Activated gamma-delta T cell (primary cell): ENCODE measurements around the gene SETDB1.

ENCODE experiments used
- DNase-seq: peaks from one replicate; lab custom pipeline; 2025; lab: John Stamatoyannopoulos, UW

The SETDB1 gene

DNA sequence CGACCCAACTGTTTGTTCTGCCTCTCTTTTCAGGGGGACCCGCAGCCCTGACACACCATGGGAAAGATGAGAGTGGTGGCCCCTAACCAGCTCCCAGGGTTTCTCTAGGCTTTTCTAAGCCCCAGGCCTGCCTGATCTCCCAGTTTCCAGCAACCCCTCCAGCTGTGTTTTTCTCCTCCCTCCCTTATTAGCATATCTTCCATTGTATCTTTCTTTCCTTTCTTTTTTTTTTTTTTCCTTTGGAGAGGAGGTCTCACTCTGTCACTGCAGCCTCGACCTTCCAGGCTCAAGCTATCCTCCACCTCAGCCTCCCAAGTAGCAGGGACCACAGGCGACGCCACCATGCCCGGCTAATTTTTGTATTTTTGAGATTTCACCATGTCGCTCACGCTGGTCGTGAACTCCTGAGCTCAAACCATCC, 50.2 kb downstream of the SETDB1 start:
- DNase-seq: no peak

DNA sequence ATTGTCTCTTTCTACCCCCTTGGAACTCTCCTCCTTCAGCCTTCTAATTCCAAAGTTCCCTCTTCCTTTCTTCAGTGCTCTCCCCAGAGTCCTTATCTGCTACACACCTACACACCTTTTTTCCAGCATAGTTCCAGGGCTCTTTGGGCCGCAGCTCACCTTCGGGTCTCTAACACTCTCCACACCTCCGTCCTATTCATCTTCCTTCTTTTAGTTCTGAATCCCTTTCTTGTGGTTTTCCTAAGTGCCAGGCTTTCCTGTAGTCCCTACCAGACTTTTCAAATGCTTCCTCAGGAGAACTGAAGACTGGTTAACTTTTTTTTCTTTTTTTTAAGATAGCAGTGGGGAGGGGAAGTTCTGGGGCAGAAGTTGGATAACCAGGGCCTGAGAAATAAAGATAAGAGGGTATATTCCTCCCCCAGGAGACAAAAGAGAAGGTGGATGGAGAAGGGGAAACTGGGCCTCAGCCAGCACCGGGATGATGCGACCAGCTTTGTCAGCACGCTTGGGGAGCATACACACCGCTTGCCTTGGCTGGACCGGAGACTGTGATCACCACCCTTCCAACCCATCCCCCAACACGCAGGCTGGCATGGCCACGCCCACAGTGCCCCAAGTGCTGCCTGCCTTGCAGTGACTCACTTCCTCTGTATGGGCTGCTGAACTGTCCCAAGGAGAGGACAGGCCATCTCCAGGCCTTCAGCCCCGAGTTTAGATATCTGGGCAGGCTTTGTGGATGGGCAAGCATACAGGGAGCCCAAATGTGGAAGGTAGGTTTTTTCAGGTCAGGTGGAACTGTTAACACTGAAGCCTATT, 50.9 kb downstream of the SETDB1 start:
- peak; percentile 36 for DNase-seq

- DNase-seq: no peak
Measured at GRCh38 chr1:150979092-150980056, 53.2 kb downstream of the SETDB1 start.

- no peak for DNase-seq
Measured at GRCh38 chr1:150981177-150981804, 55.1 kb downstream of the SETDB1 start.

DNA sequence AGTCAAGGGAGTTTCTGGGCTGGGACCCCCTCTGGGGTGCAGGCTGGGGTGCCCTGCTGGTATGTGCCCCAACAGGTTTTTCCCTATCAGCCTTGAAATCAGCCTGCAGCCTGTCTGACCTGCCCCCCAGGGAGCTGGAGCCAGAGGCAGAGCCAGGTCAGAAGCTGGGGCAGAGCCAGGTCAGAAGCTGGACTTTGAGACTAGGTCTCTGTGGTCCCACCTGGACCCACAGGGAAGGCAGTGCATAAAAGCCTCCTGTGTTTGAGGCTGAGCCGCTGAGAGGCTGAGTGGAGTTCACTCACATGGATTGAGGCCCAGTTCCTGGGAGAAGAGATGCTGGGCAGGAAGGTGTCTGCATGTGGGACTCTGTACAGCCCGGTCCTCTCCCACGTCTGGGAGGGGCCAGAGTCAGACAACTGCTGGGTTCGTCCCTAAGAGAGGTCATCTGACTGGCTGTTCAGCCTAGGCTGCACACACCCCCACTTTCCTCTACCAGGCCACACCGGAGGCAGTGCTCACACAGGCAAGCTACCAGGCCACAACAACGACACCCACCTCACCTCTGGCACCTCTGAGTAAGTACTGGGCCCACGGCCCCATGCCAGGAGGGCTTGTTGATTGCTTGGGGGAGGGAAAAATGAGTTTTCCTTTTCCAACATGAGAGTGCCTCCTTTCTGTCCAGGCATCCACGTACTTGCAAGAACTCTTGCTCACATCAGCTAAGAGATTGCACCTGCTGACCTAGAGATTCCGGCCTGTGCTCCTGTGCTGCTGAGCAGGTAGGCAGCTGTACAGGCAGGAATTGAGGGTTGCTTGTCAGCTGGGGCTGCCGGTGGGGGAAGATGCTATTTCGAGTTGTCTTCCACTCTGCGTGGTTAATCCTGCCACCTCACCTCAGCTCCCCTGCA, 55.9 kb downstream of the SETDB1 start, which contains the start of gene ANXA9:
Gene ANXA9 (plus strand): TSS at position 488 of the 908 bp plus-strand sequence. CDS start 814 bp downstream, outside the sequence.
- DNase-seq: no peak

GRCh38 chr1:150985179-150985825, 59.1 kb downstream of the SETDB1 start:
- no peak for DNase-seq

DNA sequence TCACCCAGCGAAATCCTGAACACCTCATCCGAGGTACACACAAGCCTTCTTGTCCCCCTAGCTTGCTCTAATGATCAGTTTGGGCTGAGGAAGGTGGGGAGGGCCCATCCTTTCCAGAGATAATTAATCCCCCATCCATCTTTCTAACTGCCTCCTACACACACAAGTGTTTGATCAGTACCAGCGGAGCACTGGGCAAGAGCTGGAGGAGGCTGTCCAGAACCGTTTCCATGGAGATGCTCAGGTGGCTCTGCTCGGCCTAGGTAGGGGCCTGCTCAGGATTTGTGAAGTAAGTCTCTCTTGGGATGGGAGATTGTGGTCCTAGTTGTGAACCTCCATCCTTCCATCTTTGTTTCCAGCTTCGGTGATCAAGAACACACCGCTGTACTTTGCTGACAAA, 61.8 kb downstream of the SETDB1 start:
- no peak for DNase-seq

GRCh38 chr1:150992626-150993025, 66.5 kb downstream of the SETDB1 start:
- DNase-seq: no peak

DNA sequence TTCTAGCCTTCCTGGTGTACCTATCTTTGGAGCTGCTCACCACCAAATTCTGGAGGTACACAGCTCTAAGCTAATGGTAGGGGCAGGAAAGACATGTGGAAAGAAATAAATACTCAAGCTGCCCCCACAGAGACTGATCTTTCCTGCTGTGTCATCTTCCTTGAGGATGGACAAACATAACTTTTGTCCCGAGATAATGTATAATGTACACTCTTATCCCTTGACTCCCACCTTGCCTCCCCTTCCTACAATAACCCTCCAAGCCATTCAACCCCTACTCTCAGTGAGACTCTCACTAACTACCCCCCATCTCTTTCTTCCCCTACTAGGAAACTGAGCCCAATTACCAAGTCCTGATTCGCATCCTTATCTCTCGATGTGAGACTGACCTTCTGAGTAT, 68.1 kb downstream of the SETDB1 start:
- no peak for DNase-seq

- no peak for DNase-seq
Measured at GRCh38 chr1:150995460-150995859, 69.3 kb downstream of the SETDB1 start.

DNA sequence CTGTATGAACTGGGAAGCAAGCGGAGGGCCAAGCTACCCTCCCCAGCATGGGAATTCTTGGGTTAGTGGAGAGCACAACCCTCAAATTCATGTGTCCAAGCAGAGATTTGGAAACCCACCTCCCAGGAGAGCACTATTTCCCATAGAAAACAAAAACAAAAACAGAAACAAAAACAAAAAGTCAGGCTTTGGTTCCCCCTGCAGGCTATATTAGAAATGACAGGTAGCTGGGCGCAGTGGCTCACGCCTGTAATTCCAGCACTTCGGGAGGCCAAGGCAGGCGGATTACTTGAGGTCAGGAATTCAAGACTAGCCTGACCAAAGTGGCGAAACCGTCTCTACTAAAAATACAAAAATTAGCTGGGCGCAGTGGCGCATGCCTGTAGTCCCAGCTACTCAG, 69.7 kb downstream of the SETDB1 start:
- DNase-seq: no peak

- DNase-seq: no peak
Measured at GRCh38 chr1:150997126-150997872, 71.1 kb downstream of the SETDB1 start.

DNA sequence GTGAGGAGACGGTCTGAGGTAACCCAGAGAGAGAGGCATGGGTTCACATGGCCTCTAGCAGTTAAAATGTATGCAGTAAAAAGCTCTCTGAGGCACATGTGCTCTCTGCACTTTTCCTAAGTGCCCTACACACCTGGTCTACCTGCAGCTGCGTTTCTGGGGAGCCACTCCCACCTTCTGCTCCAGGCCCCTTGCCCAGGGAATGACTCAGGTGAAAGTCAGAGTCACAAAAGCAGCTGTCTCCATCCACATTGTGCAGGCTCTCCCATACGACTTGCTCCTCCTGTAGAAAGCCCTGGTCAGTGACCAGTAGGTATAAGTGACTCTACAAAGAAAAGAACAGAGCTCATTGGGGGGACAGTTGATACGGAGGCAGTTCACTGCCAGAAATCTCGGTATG, 71.8 kb downstream of the SETDB1 start:
- DNase-seq: no peak

DNA sequence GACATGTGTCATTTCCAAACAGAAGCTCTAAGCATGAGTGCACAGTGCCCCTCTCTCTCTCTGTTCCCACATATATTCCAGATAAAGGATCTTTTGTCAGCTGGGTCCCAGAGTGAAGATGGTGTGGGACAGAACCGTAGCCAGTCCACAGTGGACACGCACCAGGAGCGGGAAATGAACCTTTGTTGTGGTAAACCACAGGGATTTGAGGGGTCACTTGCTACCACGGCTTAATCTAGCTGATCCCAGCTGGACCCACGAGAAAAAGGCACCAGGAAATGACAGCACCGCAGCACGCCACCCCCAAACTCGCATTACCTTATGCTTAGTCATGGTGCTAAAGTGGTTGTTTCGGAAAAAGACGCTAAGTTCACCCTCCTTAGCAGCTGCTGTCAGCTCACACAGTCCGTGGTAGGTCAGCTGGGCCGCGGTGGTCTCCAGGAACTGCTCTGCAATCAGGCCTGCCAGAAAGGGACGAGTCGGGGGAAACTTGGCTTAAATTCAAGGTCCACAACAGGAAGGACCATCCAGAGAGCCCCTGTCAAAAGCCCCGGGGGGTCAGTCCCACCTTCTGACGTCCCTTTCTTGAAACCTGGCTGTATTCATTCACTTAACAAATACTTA, 73.0 kb downstream of the SETDB1 start:
- DNase-seq: no peak

- no peak for DNase-seq
Measured at GRCh38 chr1:150999926-151000325, 73.8 kb downstream of the SETDB1 start.

DNA sequence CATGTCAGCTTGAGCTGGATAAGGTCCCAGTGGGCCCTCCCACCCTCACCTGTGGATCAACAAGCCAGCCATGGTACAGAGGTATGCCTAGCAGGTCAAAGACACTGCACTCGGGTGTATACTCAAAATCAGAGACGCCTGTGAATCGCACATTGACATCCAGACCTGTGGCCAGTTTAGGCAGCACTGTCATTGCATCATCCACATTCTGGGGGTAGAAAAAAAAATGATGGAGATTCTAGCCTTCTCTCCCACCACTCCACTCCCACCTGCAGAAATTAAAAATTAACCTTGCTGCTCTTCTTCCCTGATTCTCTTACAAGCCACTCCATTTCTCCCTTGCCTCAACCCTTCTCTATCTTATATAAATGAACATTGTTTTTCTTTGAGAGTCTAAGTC, 74.2 kb downstream of the SETDB1 start:
- DNase-seq: no peak

DNA sequence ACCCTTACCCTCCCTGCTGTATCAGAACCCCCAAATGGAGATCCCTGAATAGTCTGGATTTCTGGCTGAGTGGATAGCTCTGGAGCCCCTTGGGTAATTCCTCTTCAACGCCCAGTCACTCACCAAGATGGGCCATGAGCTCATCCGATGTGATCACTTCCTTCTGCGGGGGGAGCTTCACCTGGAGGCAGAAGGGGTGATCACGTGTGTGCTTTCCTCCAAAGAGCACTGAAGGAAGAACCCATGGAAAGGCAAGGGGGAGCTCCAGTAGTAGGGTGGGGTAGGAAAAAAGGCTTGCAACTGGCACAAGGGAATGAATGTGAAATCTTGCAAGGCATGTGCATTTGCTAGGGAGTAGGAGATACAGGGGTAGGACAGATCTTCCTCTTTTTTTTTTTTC, 75.4 kb downstream of the SETDB1 start:
- DNase-seq: no peak

GRCh38 chr1:151002051-151002450, 75.9 kb downstream of the SETDB1 start:
- DNase-seq: no peak

DNA sequence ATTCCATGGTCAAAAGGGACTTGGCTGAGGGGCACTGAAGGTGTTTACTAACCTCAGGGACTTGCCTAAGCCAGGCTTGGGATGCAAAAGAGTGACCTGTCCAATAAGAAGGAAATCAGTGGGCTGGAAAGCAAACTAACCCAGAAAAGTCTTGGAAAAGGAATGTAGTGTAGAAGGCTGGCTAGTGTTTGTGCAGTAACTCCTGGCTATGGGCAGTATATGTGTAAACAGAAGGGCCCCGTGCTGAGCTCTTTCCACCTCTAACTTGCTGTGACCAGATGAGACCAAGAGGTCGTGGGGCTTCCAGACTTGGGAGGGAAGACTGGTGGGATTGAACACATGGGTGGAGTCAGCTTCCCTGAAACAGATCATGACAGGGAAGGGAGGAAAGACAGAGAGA, 76.4 kb downstream of the SETDB1 start:
- no peak for DNase-seq
